CD14-positive monocyte (primary cell): Measurements from ENCODE around the gene PADI6. TPM values are rescaled to one million over a fixed set of nuclear protein-coding genes. Genes with fewer than 3 reads are reported as not detected.

ENCODE experiments used
- DNase-seq, 3 donors: peaks; one replicate each; pipeline ENCODE4 v3.0.0-alpha.2; 2011 to 2022
- H2AFZ ChIP-seq: 2 replicates; pipeline ENCODE4 v1.6.0; 2012; ENCODE audit warnings: mild to moderate bottlenecking, low read depth, low read length, inconsistent platforms; ENCODE audit not compliant: insufficient read depth, poor library complexity, severe bottlenecking
- H3K27ac ChIP-seq, 2 donors: 1 replicate in 1 of 2; 2 replicates in 1 of 2; pipeline ENCODE4 v1.5.1; 2012 to 2013; ENCODE audit warnings: low read length in 2 of 2, control low read depth in 1 of 2, inconsistent platforms in 1 of 2, low read depth in 1 of 2, mild to moderate bottlenecking in 1 of 2
- H3K27me3 ChIP-seq, 2 donors: one replicate each; pipeline versions ENCODE4 v1.6.0 to v1.6.1; 2011 to 2013; ENCODE audit warnings: low read length in 2 of 2; ENCODE audit not compliant: control insufficient read depth in 2 of 2, insufficient read depth in 2 of 2
- H3K36me3 ChIP-seq, 2 donors: replicated peaks in 1 of 2; 1 replicate in 1 of 2; 2 replicates in 1 of 2; pipeline versions ENCODE4 v1.5.1 to v1.6.1; 2012 to 2013; ENCODE audit warnings: low read length in 2 of 2, control low read depth in 1 of 2, inconsistent platforms in 1 of 2, mild to moderate bottlenecking in 1 of 2; ENCODE audit not compliant: insufficient read depth in 2 of 2, control insufficient read depth in 1 of 2
- H3K4me1 ChIP-seq, 2 donors: 1 replicate in 1 of 2; 2 replicates in 1 of 2; pipeline versions ENCODE4 v1.5.1 to v1.6.1; 2012 to 2013; ENCODE audit warnings: low read length in 2 of 2, control low read depth in 1 of 2, inconsistent platforms in 1 of 2, mild to moderate bottlenecking in 1 of 2, moderate library complexity in 1 of 2; ENCODE audit not compliant: insufficient read depth in 2 of 2, control insufficient read depth in 1 of 2
- H3K4me2 ChIP-seq: replicated peaks from 2 replicates; pipeline ENCODE3; 2012; ENCODE audit warnings: low read length, moderate library complexity, mild to moderate bottlenecking; ENCODE audit not compliant: poor library complexity, severe bottlenecking; ENCODE audit errors: extremely low read depth
- H3K4me3 ChIP-seq, 3 experiments: fragments of 200-600 bp in 1 of 3; sonication (generic) in 1 of 3; replicated peaks in 1 of 3; 1 replicate in 2 of 3; 2 replicates in 1 of 3; pipeline ENCODE4 v1.5.1; 2011 to 2013; ENCODE audit warnings: low read length in 3 of 3, mild to moderate bottlenecking in 3 of 3, control low read depth in 2 of 3, low read depth in 2 of 3, inconsistent platforms in 1 of 3, moderate library complexity in 1 of 3
- H3K79me2 ChIP-seq: 2 replicates; pipeline ENCODE4 v1.6.0; 2012; ENCODE audit warnings: mild to moderate bottlenecking, control low read depth, inconsistent platforms, low read length, moderate library complexity; ENCODE audit not compliant: insufficient read depth
- H3K9ac ChIP-seq: 2 replicates; pipeline ENCODE4 v1.6.0; 2017; ENCODE audit warnings: low read length, mild to moderate bottlenecking; ENCODE audit not compliant: insufficient read depth, poor library complexity, severe bottlenecking
- H3K9me3 ChIP-seq, 2 donors: replicated peaks in 1 of 2; 1 replicate in 1 of 2; 2 replicates in 1 of 2; pipeline versions ENCODE4 v1.5.1 to v1.6.1; 2012 to 2013; ENCODE audit warnings: low read length in 2 of 2, control low read depth in 1 of 2; ENCODE audit not compliant: control insufficient read depth in 1 of 2, insufficient read depth in 1 of 2
- H4K20me1 ChIP-seq: 2 replicates; pipeline ENCODE4 v1.6.0; 2012; ENCODE audit warnings: mild to moderate bottlenecking, low read length, control low read depth, moderate library complexity; ENCODE audit not compliant: insufficient read depth
- H3K27ac Mint-ChIP-seq, 7 donors: one replicate each; pipeline ENCODE4 v1.8.0; 2020; ENCODE audit warnings: mild to moderate bottlenecking in 7 of 7, mixed read lengths in 7 of 7, moderate library complexity in 6 of 7, inconsistent platforms in 2 of 7
- H3K27me3 Mint-ChIP-seq, 3 donors: one replicate each; pipeline ENCODE4 v1.8.0; 2021 to 2022; ENCODE audit warnings: low read depth in 3 of 3, mild to moderate bottlenecking in 3 of 3, mixed read lengths in 3 of 3, moderate library complexity in 3 of 3, inconsistent platforms in 1 of 3
- H3K36me3 Mint-ChIP-seq, 2 donors: one replicate each; pipeline ENCODE4 v1.8.0; 2020; ENCODE audit warnings: mixed read lengths in 2 of 2, inconsistent platforms in 1 of 2, mild to moderate bottlenecking in 1 of 2
- H3K4me1 Mint-ChIP-seq: one replicate; pipeline ENCODE4 v1.8.0; 2020; ENCODE audit warnings: mild to moderate bottlenecking, mixed read lengths
- H3K4me3 Mint-ChIP-seq, 2 donors: one replicate each; pipeline ENCODE4 v1.8.0; 2020; ENCODE audit warnings: mild to moderate bottlenecking in 2 of 2, mixed read lengths in 2 of 2, moderate library complexity in 1 of 2
- H3K9me3 Mint-ChIP-seq, 7 donors: one replicate each; pipeline ENCODE4 v1.8.0; 2020 to 2022; ENCODE audit warnings: mixed read lengths in 7 of 7, mild to moderate bottlenecking in 6 of 7, moderate library complexity in 6 of 7, inconsistent platforms in 2 of 7
- WGBS: methylation state at CpG from one replicate; pipeline ENCODE4 v1.1.5; 2013; ENCODE audit warnings: missing lambda C conversion rate; ENCODE audit not compliant: insufficient coverage; 5-methylcytosine and 5-hydroxymethylcytosine counted together
- intact Hi-C, 2 donors: fragments of 100-400 bp; cut with micrococcal nuclease; formaldehyde crosslinking; loops; one replicate each; pipeline versions ENCODE4 v1.15.0 to v1.15.1; 2023
- polyA plus RNA-seq, 3 donors: library from polyadenylated mRNA; depleted of rRNA in 1 of 3; unstranded in 2 of 3; stranded (reverse) in 1 of 3; fragments of 300-500 nt in 2 of 3; fragments of >200 nt in 1 of 3; fragmentation: Illumina TruSeq in 2 of 3; gene quantifications; 1 replicate in 2 of 3; 2 replicates in 1 of 3; pipeline ENCODE4 v1.2.3, GENCODE V29; 2012 to 2021
- TF ChIP-seq, protein P1 (sequence below): fragments of 200-600 bp; IDR thresholded peaks from one replicate; pipeline ENCODE4 v1.8.0; 2022; ENCODE audit warnings: antibody characterized with exemption, mild to moderate bottlenecking

The PADI6 gene
- polyA plus RNA-seq, 3 donors: 0.66 to 0.83 (median 0.78) TPM

DNA sequence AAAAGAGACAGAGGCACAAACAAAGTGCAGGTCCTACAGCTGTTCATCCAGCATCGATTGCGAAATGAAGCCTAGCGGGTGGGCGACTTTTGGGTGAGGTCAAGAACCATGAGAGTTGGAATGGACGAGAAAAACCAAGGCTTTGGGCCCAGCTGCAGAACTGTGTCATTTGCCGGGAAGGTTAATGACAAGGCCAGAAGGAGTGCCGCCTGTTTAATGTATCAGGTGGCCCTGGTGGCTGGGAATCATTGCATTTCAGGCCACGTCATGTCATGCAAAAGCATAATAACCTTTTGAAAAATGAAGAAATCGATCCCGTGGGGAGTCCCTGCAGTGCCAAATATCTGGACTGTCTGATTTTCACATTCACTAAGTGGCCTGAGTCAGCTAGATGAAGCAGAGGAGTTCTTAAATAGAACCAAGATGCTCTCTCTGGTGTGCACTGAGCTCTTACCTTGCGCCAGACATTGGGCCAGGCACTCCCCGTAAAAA, 75.6 kb downstream of the PADI6 start:
- Histone ChIP-seq H3K9me3 (no peaks in the 10 kb centered on the region), H2AFZ (no peak overlapping the region), H3K4me3 (no peak overlapping the region), H3K27ac (no peak overlapping the region), H3K4me1 (no peaks in the 10 kb centered on the region), H3K27me3 (no peaks in the 10 kb centered on the region), H3K4me2 (no peak overlapping the region), H3K79me2 (no peaks in the 10 kb centered on the region), H4K20me1 (no peaks in the 10 kb centered on the region), H3K36me3 (no peaks in the 10 kb centered on the region), H3K9ac (no peak overlapping the region)
- Mint-ChIP-seq H3K36me3 (no peaks in the 10 kb centered on the region), H3K27me3 (peaks cover 0 to 7% (median 5%) of the 10 kb centered on the region in 3 donors), H3K4me3 (no peak overlapping the region), H3K9me3 (no peaks in the 10 kb centered on the region), H3K27ac (peak overlapping the region in 1 of 7 donors; percentile 12), H3K4me1 (peaks cover 7% of the 10 kb centered on the region)
- TF ChIP-seq, protein P1, sequence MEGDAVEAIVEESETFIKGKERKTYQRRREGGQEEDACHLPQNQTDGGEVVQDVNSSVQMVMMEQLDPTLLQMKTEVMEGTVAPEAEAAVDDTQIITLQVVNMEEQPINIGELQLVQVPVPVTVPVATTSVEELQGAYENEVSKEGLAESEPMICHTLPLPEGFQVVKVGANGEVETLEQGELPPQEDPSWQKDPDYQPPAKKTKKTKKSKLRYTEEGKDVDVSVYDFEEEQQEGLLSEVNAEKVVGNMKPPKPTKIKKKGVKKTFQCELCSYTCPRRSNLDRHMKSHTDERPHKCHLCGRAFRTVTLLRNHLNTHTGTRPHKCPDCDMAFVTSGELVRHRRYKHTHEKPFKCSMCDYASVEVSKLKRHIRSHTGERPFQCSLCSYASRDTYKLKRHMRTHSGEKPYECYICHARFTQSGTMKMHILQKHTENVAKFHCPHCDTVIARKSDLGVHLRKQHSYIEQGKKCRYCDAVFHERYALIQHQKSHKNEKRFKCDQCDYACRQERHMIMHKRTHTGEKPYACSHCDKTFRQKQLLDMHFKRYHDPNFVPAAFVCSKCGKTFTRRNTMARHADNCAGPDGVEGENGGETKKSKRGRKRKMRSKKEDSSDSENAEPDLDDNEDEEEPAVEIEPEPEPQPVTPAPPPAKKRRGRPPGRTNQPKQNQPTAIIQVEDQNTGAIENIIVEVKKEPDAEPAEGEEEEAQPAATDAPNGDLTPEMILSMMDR: no peak
- no peak for DNase-seq
- 78% methylated on average over 12 of the region's 12 CpGs for WGBS
- intact Hi-C loops: no loop called here

Other genes with a start within 250 kb of the PADI6 start
- gene PADI1, start 167.1 kb upstream of the PADI6 start, polyA plus RNA-seq: not detected
- under 1 TPM in 1 of 3 donors, not detected in 2; 0.01 TPM for gene PADI3, start 123.1 kb upstream of the PADI6 start, polyA plus RNA-seq
- 100 to 1,000 TPM; 160 to 356 (median 164) TPM for gene PADI4, start 64.0 kb upstream of the PADI6 start, polyA plus RNA-seq
- 10 to 100 TPM; 22.3 to 66.3 (median 40.9) TPM for gene RCC2, start 67.5 kb downstream of the PADI6 start, polyA plus RNA-seq
- 10 to 100 TPM; 20.7 to 95.7 (median 23.7) TPM for gene ARHGEF10L, start 167.5 kb downstream of the PADI6 start, polyA plus RNA-seq